Smooth muscle cell of the brain vasculature (primary cell): ENCODE measurements around the gene EIF4G2.

Experiments
- DNase-seq: peaks from one replicate; pipeline ENCODE4 v3.0.0-alpha.2; 2012; ENCODE audit warnings: low read depth, low spot score

Gene EIF4G2

DNA sequence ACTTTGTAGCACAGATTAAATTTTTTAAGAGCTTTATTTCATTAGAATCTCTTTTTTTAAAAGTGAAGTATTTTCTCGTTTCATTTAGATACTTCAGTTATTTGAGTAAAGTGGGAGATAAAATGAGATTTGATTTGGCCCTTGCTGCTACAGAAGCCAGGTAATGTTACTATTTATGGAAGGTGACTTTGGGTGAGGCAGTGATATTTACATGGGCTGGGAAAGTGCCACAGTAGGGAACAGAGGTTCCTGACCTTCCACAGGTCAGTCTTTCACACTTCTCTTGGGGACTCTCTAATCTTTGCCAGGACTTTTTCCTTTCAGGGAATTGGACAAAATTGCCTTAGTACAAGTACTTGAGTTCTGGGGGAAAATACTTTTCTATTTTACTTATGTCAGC lies 37.3 kb downstream of the EIF4G2 start:
- no peak for DNase-seq

DNA sequence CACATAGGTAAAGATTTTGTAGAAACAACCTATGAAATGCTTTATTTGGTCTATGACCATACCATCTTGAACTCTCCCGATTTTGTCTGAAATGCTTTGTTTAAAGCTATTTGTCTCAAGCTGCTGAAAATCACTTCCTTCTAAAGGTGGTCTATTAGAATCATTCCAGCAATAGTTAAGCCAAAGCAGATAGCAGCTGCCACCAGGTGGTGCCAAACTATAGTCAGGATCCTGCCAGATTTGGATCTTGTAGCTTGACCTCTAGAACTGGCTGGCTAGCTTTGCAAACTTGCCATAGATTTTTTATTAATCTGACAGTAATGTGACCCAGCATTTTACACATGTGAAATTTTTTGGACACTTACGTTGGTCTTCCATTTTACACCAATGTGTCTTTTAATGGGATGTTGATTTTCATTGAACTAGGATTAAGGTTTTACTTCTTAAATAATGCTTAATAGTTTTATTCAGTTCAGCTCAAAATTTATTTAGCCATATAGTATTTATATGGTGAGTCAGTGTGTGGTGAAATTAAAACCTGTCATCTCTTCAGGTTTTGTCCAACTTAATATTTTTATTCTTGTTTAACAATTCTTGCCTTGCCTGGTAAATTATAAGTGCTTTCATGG lies 38.0 kb downstream of the EIF4G2 start:
- DNase-seq, result peak; percentile 21

DNA sequence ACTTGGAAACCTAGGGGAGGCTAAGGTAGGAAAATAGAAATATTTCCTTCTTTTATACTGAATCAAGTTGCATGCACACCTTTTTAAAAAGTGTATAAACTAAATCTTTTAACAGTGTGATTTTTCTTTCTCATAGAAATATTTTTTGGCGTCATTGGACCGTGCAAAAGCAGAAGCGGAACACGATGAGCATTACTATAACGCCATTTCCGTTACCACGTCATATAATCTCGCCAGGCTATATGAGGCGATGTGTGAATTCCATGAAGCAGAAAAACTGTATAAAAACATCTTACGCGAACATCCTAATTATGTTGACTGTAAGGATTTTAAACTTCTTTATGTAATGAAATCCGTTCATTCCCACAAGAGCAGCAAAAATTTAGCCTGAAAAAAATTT lies 44.3 kb downstream of the EIF4G2 start:
- DNase-seq, result no peak

DNA sequence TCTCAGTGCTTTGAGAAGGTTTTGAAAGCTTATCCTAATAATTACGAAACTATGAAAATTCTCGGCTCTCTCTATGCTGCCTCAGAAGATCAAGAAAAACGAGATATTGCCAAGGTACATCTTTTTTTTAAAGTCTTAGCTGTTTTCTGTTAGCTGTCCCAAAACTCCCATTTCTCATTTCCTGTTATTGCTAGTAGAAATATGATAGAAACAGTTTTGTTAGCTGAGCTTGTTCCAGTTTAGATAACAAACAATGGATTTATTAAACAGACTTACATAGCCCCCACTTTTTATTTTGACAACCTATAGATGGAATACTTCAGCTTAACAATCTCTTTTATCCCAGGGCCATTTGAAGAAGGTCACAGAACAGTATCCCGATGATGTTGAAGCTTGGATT lies 45.0 kb downstream of the EIF4G2 start:
- DNase-seq, result no peak

DNA sequence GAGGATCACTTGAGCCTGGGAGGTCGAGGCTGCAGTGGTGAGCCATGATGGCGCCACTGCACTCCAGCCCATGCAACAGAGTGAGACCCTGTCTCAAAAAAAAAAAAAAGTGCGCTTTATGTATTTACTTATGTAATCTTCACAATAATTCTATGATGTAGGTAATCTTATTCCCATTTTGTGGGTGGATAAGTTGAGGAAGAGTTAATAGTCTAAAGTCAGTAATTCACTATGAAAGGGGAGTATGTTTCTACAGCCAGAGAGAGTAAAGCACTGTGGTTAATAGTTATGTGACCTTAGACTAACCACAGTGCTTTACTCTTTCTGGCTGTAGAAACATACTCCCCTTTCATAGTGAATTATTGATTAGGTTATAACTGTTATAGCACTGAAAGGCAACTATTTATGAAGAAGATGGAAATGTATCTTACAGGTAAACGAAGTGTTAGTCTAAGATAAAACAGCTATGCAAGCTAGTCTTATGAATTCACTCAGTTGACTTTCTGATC lies 45.8 kb downstream of the EIF4G2 start:
- no peak for DNase-seq

DNA sequence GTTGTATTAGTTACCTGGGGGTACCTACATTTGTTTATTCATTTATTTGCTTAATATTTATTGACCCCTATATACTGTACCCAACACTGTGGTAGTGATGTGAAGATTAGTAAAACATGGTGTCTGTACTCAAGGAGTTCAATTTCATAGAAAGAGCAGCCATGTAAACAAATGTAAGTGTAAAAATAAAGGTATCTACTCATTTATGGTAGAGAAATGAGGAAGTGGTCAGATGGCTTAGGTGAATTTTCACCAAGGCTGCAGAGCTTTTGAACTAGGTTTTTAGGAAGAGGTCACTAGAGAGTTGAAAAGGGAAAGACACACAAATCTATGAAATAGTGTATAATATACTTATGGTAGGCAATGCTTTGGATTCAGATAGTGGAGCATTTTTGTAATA lies 46.5 kb downstream of the EIF4G2 start:
- no peak for DNase-seq

DNA sequence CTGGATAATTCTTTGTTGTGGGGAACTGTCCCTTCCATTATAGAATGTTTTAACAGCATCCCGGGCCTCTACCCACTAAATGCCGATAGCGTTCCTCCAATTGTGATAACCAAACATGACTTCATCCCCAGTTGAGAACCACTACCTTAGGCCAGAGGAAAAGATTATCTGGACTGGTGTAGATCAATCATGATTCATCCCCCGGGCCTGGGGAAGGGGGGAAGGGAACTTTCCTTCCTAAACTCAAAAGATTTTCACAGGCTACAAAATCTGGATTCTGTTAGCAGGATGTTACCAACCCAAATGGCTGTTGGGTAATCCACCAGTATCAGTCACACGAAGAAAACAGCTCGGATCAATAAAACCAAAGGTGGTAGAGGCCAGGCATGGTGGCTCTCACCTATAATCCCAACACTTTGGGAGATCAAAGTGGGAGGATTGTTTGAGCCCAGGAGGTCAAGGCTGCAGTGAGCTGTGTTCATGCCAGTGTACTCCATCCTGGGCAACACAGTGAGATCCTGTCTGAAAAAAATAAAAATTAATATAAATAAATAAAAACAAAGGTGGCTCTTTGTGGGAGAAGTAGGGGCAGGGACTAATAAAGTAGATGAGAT lies 47.5 kb downstream of the EIF4G2 start:
- DNase-seq, result no peak

DNA sequence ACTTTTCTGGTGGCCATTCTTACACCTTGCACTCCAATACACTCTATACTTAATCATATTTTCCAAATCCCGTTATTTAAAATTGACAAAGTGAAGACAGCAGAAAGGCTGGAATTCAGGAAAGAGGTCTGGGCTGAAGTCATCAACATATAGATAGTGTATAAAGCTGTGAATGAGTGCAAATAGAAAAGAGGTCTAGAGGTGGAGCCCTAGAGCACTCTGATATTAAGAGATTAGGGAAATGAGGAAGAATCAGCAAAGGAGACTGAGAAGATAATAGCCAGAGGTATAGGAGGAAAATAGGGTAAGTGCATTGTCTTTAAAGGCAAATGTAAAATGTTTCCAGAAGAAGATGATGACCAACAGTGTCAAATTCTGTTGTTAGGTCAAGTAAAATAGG lies 49.8 kb downstream of the EIF4G2 start:
- DNase-seq, result no peak

DNA sequence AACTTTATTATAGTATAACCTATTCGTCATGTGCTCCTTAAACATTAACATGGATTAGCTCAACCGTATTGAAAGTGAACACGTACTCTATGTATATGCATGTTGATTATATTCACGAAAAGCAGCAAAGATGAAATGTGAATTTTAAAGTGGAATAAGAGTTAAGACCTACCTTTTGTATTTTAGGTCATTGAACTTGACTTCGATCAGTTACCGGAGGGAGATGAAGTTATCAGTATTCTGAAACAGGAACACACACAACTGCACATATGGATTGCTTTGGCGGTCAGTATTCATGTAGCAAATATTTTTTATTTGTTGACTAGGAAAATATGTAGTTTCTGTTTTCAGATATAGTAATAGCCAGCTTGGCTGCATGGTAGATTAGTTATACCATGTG lies 56.2 kb downstream of the EIF4G2 start:
- DNase-seq, result no peak

DNA sequence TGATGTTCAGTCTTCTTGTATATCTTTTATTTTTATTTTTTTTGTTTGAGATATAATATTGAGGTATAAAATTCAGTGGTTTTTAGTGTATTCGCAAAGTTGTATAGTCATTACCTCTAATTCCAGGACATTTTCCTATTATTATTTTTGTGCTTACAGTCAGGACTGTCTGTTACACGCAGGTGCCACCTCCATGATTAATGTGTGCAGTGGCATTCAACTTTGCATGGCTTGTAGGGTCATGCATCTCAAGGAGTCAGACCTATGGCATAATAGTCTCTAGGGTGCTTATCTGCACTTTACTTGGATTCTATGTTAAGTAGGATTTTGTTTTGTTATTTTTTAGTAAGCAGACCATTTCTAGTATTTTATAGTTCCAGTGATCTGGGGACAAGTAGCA lies 56.7 kb downstream of the EIF4G2 start:
- no peak for DNase-seq

DNA sequence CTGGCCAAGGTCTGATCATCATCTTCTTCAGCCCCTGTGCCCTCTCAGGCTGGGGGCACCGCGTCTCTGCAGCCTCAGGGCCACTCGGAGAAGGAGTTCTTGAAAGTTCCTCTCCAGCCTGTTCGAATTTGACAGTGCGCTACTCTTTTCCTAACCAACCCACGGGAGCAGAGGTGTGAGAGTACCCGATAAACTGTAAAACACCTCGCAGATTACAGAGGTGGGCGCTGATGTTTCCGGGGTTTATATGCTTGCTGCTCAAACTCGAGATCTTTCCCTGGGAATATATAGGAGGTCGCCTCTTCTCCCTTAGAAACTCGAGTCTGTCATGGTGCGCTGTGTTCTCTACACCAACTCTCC lies 57.2 kb downstream of the EIF4G2 start:
- no peak for DNase-seq

DNA sequence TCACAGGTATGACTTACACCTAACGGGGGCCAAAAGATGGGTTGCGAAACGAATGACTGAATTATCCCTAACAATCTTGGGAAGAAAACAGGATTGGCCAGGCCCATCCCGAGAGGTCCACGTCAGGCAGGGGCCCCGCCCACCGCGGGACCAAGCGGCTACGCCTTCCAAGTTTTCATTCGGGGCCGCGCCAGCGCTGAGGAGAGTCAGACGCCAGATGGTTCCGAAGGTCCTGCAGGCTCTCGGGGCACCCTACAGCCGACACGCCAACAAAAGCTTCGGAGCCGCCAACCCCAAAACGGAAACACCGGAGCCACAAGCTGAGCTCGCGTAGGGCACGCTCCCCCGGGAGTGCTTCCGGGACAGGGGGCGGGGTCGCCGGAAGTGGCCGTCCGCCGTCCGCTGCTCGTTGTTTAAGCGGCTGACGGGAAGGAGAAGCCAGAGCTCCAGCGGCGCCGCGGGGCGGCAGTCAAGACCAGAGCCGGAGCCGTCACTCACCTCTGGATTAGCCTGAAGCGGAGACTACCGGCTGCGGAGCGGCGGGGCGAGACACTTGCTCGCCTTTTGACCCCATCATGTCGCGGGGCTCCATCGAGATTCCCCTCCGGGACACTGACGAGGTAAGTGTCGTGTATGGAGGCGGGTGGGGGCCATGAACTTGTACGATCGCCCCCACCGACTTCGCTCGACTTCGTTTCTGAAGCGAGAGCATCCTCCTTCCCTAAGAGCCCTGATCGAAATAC lies 57.7 kb downstream of the EIF4G2 start, which contains the start of gene CTR9:
CTR9 (plus strand) TSS at position 409 of the 743 bp plus-strand sequence; CDS start at position 576, 167 bp downstream.
- peak; percentile 83 for DNase-seq

DNA sequence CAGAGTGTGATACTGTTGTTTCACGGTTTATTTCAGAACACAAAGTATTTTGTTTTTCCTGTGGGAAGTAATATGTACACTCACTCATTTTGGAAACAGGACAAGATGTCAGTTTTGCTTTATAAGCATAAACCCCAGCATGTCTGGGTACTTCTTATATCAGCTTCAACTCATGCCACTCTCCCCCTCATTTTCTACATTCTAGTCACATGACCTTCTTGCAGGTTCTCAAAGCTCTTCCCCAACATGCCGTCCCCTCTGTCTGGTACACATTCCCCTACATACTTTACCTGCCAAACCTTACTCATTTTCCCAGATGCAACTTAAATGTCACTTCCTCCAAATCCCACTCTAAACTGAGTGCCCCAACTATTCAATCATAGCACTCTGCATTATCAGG lies 59.2 kb downstream of the EIF4G2 start:
- DNase-seq, result no peak

DNA sequence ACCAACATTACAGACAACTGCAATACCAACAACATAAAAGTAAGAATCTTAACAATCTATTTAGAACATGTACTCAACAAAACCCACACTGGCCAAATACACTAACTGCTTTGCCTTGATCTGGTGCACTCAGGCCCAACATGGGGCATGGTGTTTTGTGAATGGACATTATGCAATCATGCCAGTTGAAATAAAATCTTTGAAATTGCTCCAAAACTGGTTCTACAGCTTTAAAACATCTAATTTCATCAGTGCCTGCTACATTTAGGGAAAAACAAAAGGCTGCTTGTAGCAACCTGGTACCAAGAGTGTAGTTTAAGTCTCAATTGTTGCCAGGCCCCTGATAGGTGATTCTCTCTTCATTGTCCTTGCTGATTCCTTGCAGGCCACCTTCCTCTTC lies 61.0 kb downstream of the EIF4G2 start:
- no peak for DNase-seq
